Hypothalamus (tissue), 51 donors: ENCODE results near the gene BFSP2.
A peak's percentile ranks its signal among the peaks of the same experiment; 100 is the strongest.
"Not testable (repeated sequence)": the region's sequence is repeated elsewhere in the genome, so short reads cannot be mapped to it uniquely, and the experiment has no call there.

ENCODE experiments used
- DNase-seq, 51 donors: peaks; one replicate each; lab custom pipeline; 2025; lab: John Stamatoyannopoulos, UW

BFSP2 gene

DNA sequence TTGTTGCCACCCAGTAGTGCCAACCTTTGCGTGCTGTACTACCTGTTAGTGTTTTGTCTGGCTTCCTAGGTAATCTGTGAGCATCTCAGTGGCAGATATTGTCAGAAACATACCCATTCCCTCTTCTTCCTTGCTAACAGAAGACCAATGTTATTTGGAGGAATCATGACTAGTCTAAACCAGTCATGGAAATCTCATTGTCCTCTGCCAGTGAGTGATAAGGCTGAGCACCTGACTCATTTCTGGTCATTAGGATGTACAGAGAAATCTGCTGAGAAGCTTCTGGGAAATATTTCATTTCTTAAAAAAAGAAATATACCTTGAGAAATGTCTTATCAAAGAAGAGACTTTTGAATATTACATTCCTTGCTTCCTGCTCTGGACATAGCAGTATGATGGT lies 103.6 kb downstream of the BFSP2 start:
- no peak for DNase-seq

DNA sequence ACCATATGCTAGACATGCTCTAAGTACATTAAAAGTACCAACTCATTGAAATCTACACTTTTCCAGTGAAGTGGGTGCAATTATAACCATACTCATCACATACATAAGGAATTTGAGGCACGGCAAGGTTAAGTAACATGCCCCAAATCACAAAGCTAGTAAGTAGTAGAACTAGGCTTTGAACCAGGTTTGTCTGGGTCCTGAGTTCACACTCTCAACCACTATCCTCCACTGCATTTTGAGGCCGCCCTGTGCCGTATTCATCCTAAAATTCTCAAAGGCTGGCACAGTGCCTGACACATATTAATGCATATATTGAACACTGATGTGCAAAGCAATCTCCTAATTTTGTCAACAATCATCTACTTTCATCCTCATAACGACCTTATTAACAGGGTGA lies 104.9 kb downstream of the BFSP2 start:
- no peak for DNase-seq

DNA sequence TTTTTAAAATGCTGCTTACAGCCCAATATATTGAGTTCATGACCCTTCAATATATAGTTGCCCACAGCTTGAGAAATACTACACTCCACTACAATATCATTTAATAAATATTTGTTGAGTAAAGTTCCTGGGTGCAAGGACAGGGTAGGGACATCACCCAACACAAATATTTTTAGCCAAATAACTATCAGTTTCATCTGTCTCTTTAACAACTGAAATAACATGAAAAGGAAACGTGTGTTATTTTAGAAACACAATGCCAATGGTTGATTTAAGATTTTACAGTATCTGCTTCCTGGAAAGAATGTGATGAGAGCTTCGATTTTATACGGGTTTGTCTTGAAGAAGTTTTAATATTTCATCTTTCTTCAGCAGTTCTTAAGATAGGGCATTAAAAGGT lies 106.0 kb downstream of the BFSP2 start:
- no peak for DNase-seq

DNA sequence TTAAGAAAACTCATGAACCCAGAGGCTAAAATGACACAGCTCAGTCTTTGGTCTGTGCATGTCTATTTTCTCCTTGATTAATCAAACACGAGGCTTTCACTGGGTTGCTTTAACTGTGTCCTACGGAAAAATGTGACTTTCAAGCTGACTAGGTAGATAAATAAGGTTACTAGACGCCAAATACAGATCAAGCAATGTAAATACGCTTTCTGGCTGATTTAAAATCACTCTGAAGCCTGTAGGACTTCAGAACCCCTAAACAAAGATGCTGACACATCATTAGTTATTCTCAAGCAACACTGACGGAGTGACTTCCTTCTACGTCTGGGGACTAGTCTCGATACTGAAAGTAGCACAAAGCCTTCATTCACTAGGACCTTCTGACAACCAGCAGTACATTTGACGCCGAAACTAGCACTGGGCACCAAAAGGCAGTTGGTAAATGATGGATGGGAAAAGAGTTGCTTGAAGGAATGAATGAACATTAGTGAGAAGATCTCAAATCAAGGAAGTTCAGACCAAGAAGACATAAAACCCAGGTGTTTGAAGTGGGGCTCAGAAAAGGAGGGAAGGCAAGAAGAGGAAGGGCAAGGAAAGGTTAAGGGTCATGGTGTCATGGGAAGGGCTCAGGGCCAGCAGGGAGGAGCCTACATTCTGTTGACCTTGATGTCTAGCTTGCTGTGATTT lies 106.5 kb downstream of the BFSP2 start:
- peak in 4 of 51 donors; percentile 1 to 2 (median 2) for DNase-seq

DNA sequence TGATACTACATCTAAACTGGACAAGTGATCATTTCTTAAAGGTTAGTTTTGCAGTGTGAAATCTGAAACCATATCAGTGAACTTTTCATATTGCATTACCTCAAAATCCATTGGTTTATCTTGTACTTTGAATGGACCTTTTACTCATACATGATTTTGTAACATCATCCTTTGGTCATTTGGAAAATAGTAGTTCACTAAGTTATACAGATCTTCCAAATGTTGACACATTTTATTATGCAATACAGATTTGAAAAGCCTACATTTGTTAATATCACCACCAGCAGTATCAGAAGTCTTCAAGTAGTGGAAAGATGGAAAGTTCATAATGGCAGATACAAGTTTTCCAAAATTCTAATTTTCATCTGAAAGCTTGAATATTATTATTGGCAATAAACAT lies 109.6 kb downstream of the BFSP2 start:
- no peak for DNase-seq

DNA sequence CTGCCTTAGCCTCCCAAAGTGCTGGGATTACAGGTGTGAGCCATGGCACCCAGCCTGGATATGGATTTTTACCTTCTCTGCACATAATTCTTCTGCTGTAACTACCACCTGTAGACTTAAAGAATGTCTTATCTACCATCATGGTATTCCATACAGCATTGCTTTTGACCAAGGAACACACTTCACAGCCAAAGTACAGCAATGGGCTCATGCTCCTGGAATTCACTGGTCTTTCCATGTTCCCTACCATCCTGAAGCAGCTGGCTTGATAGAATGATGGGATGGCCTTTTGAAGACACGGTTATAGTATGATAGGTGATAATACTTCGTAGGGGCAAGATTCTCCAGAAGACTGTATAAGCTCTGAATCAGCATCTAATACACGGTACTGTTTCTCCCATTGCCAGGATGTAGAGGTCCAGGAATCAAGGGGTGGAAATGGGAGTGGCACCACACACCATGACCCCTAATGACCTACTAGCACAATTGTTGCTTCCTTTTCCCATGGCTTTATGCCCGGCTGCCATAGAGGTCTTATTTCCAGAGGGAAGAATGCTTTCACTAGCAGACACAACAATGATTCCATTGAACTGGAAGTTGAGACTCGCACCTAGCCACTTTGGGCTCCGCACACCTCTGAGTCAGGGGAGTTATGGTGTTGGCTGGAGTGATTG lies 112.7 kb downstream of the BFSP2 start:
- no peak for DNase-seq

DNA sequence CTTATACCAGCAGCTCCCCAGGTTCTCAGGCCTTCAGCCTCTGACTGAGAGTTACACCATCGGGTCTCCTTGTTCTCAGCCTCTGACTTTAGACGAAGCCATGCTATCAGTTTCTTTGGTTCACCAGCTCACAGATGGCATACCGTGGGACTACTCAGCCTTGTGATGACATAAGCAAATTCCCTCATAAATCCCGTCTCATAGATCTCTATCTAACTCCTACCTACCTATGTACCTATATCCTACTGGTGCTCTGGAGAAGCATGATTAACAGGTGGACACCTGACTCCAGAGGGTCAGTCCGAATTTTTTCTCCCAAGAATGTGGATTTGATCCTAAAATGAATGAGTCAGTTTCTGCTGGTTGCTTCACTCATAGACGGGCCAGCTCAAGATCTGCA lies 114.6 kb downstream of the BFSP2 start:
- DNase-seq: no peak

DNA sequence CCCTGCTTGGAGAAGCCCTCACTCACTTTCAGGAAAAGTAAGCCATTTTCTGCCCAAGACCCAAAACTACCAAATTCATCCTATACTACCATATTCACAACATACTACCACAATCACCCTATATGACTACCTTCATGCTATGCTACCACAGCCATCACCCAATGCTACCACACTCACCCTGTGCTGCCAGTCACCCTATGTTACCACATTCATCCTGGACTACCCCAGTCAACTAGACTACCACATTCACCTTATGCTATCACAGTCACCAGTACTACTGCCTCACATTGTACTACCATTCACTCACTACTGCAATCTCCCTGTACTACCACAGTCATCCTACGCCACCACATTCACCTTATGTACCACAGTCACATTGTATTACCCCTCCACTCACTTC lies 115.3 kb downstream of the BFSP2 start:
- DNase-seq: no peak

DNA sequence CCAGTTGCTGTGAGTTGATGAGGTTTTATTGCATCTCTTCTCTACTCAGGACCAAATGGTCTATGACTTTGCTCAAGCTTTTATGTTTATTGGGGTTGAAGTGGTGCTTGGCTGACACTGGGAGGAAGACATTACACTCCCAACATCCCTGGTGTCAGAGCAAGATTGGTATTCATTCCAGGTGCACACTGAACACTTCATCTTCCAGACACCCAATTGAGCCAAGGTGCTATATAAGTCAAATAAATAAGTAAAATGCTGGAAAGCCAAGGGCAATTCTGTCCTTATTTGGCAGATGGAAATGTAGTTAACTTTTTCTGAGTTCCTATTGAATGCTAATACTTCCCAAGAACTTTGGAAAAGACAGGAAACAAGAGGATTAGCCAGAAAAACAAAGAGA lies 120.4 kb downstream of the BFSP2 start:
- DNase-seq: no peak

DNA sequence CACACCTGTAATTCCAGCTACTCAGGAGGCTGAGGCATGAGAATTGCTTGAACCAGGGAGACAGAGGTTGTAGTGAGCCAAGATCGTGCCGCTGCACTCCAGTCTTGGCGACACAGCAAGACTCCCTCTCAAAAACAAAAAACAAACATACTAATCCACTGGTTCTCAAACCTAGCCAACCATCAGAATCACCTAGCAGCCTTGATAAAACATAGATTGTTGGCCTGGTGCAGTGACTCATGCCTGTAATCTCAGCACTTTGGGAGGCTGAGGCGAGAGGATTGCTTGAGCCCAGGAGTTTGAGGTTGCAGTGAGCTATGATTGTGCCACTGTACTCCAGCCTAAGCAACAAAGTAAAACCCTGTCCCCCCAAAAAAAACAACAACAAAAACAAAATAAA lies 121.1 kb downstream of the BFSP2 start:
- not testable (repeated sequence) for DNase-seq

DNA sequence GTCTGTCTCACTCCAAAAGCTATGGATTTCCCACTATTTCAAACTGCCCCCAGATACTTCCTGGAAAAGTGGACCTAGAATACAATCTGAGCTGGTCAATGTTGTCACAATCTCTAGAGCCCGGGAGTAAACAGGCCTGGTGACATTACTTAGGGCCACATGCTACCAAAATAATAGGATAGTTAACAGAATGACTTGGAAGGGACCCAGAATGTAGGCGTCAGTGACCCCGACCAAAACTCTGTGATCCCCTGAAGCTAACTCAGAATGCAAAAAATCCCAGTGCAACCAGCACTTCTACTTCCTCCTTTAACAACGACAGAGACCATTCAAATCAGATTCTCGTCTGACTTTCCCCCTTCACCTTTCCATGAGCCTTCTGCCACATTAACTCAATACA lies 122.1 kb downstream of the BFSP2 start:
- no peak for DNase-seq

DNA sequence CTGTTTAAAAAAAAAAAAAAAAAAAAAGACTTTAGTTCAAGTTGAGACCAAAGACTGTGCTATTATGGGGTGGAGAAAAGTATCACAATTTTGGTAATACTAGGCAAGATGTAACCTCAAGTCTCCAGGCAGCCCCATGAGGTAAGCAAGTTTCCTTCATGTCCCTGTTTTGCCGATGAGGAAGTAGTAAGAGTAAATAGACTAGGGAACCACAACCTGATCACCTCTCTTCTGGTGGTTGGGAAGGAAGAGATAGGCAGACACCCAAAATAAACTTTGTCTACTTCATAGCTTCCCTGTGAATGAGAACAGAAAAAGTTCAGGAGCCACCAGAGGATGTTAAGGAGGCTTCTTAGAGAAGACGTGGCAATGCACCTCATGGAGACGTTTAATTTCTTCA lies 123.9 kb downstream of the BFSP2 start:
- DNase-seq: not testable (repeated sequence)
